ENCODE results near the gene SPTBN5. TPM values are rescaled to one million over a fixed set of nuclear protein-coding genes. Genes with fewer than 3 reads are reported as not detected.
A peak's percentile ranks its signal among the peaks of the same experiment; 100 is the strongest.
"Not testable (repeated sequence)": the region's sequence is repeated elsewhere in the genome, so short reads cannot be mapped to it uniquely, and the experiment has no call there.

Gene SPTBN5
- total RNA-seq, 1 experiment from 2014 or later = 1.1 TPM

DNA sequence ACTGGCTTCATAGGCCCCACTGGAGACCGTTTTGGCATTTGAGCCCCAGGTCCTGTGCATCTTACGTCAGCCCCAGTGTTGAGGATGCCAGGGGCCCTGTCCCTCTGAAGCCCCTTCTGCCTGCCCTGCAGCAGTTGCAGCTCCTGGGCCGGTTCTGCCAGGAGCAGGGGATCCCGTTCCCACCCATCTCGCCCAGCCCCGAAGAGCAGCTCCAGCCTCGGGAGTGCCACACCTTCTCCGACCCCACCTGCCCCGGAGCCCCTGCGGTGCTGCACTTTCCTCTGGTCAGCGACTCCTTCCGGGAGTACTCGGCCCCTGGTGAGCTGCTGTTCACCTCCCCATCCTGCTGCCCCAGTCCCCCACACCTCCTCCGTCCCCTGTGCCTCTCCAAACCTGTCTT lies 46.6 kb downstream of the SPTBN5 start:
- DNase-seq (ENCODE audit: low read depth) = no peak

- no peak for DNase-seq (ENCODE audit: low read depth)
These were observed 49.0 kb downstream of the SPTBN5 start for GRCh38 chr15:41844814-41845213.

- no peak for DNase-seq (ENCODE audit: low read depth)
These were observed 50.3 kb downstream of the SPTBN5 start for GRCh38 chr15:41843571-41843970.

- no peak for DNase-seq (ENCODE audit: low read depth)
These were observed 51.6 kb downstream of the SPTBN5 start for GRCh38 chr15:41842229-41842628.

GRCh38 chr15:41841131-41841530 lies 52.7 kb downstream of the SPTBN5 start:
- no peak for DNase-seq (ENCODE audit: low read depth)

DNA sequence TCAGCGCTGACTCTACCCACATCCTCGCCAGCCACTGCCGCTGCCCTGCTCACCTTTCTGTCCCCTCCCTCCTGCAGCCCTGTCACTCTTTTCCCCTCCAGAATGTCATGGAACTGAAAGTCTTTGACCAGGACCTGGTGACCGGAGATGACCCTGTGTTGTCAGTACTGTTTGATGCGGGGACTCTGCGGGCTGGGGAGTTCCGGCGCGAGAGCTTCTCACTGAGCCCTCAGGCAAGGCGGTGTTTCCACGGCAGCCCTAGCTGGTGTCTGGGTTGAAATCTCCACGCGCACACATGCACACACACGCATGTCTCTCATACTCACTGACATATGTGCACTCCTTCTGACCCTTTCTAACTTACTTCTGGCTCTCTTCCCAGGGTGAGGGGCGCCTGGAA lies 53.2 kb downstream of the SPTBN5 start:
- DNase-seq (ENCODE audit: low read depth) = no peak

DNA sequence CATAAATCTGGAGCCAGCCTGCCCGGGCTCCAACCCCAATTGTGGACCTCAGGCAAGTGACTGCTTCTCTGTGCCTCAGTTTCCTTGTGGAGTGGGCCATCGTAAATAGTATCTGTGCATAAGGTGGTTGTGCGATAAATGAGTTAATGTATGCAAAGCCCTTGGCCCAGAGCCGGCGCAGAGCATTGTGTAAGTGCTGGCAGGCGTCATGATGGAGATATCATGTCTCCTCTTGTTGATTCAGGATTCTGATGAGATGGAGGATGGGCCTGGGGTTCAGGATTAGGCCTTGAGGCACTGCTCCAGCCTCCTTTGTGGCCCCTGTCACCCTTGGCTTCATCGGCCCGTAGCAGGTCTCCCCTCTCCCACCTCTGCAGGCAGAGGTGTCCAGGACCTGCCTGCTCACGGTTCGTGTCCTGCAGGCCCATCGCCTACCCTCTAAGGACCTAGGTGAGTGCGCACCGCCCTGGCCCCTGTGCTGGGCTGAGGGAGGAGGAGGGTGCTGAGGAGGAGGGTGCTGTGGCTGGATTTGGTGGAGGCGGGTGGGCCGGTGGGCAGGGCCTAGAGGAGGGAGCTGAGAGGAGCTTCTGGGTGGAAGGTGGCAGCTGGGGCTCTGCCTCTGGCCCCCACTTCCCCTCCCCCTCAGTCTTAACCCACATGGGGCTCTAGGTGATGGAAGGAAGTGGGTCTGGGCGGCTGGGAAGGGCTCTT lies 53.9 kb downstream of the SPTBN5 start:
- DNase-seq (ENCODE audit: low read depth) = no peak

- no peak for DNase-seq (ENCODE audit: low read depth)
These were observed 55.4 kb downstream of the SPTBN5 start, which contains the start of gene PLA2G4B for GRCh38 chr15:41838400-41838897. PLA2G4B (plus strand) TSS chr15:41838847; CDS start chr15:41838914, 67 bp downstream.

GRCh38 chr15:41836713-41837454 lies 57.0 kb downstream of the SPTBN5 start:
- no peak for DNase-seq (ENCODE audit: low read depth)

- no peak for DNase-seq (ENCODE audit: low read depth)
These were observed 57.8 kb downstream of the SPTBN5 start for GRCh38 chr15:41836073-41836472.

DNA sequence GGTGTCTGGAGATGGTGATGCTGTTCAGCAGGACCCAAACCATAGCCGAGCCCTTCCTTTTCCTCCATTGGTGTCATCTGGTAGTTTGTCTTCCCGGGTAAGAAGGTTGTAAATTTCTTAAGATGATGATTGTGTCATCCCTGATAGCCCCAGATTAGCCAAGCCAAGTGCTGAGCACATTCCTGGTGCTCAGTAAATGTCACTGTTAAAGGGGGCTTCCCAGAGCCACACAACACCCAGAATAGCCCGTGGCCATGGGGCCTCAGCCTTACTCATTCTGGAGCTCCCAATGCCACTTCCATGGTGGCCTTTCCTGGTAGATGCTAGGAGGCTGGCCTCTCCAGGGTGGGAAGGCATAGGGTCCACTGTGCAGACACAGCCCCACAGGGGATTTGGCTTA lies 59.8 kb downstream of the SPTBN5 start:
- DNase-seq (ENCODE audit: low read depth) = no peak

DNA sequence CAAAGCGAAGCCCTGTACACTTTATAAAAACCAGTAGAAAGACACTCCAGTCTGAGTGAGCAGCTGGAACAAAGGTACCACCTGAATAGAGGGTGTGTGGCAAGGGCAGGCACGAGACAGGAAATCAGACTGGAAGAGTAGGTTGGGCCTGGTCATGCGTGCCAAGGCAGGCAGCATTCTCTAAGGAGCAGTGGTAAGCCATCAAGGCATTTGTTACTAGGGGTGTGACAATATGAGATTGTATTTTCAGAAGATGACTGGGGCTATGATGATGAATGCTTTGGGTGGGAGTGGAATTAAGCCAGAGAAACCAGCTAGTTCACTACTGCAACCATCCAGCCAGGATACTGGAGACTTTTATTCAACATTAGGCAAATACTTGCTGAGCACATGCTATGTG lies 61.0 kb downstream of the SPTBN5 start:
- DNase-seq (ENCODE audit: low read depth) = no peak

DNA sequence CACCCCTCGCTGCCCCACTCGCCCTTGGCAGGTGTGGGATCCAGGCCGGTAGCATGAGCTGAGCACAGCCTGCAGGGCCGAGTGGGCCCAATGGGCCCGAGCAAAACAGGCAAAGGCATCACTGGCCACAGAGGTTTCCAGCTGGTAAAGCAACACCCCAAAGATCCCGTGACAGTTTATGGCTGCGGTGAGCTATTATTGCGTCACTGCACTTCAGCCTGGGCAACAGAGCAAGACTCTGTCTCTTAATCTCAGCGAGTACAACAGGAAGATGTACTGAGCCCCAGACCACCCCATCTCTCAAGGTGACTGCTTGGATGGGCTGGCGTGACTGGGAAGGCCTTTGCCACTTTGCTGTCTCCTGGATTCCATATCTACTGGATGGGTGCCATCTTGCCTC lies 61.6 kb downstream of the SPTBN5 start:
- no peak for DNase-seq (ENCODE audit: low read depth)

GRCh38 chr15:41831291-41831690 lies 62.6 kb downstream of the SPTBN5 start:
- not testable (repeated sequence) for DNase-seq (ENCODE audit: low read depth)

DNA sequence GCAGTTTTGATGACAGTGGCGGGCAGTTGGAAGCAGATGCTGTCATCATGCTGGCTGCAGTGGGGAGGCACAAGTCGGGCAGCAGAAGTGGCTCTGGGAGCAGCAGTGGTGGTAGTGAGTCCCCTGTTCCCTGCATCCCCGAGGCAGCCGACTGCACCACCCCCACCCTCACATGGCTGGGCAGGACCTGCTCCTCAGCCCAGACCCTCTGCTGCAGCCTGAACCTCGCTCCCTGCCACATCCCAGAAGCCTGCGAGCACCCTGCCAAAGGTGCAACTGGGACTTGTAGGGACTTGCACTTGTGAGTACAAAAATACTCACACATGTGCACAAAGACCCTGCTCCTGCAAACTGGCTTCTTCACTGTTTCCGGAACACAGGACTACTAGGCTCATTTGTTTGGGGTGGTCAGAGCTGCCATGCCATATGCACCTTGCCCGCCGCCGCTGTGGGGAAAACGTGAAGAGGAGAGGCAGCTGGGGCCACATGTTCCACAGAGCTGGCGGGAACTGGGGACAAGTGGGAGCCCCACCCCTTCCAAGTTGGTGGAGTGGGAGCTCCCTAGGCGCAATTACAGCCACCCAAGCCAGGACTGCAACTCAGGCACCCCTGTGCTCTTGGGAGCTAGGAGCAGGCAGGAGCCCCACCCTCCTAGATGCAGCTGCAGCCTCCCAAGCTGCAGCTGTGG lies 63.8 kb downstream of the SPTBN5 start:
- no peak for DNase-seq (ENCODE audit: low read depth)

DNA sequence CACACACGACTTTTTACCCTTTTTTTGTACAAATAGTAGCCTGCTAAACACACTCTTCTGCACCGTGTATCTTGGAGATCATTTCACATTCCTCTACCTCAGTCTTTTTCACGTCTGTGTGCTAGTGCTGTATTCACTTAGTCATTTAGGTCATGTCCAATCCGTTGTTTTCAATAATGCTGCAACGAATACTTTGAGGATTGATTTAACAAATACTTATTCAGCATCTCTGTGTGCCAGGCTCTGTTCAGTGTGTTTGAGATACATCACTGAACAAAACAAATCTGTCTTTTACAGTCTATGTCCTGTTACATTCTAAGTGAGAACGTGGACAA lies 65.1 kb downstream of the SPTBN5 start:
- no peak for DNase-seq (ENCODE audit: low read depth)

DNA sequence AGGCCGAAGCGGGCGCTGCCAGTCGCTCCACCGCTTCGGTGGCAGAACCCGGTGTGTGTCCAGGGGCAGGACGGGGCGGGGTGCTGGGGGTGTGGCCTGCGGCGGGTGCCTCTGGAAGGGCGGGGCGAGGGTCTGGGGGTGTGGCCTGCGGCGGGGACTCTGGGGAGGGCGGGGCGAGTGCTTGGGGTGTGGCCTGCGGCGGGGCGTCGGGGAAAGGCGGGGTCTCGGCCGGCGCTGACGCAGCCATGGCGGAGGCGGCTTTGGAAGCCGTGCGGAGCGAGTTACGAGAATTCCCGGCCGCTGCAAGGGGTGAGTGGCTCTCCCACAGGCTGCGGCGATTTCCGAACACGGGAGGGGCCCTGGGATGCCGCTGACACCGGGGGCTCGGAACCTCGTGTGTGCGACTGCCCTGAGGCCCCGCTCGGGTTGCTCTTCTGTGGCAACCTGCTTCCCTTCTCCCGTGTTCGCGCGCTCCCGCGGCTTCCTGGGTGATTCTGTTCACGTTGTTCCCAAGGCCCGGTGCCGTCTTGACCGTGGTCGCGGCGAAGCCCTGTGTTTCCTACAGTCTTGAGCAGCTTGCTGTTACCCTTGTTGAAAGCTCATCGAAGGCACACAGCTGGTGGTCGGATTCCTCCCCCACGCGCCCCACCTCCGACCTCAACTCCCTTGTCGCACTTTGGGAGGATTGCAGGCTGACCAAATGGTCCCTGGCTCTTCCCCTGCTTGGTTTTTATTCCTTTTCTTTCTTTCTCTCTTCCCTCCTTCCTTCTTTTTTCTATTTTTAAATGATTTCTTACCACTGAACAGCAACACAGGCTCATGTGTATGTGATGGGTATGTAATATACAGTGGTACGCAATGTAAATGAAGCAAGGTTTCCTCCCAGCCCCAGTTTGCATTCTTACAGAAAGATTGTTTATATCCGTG lies 65.7 kb downstream of the SPTBN5 start, which contains the start of gene JMJD7:
Gene JMJD7, plus strand, starts transcription at position 213 of the 927 bp plus-strand sequence. Its CDS starts 33 bp downstream, at position 246.
- peak; percentile 93 for DNase-seq (ENCODE audit: low read depth)

GRCh38 chr15:41827290-41827879 lies 66.5 kb downstream of the SPTBN5 start:
- DNase-seq (ENCODE audit: low read depth) = peak; percentile 26

- no peak for DNase-seq (ENCODE audit: low read depth)
These were observed 68.0 kb downstream of the SPTBN5 start for GRCh38 chr15:41825572-41826535.

DNA sequence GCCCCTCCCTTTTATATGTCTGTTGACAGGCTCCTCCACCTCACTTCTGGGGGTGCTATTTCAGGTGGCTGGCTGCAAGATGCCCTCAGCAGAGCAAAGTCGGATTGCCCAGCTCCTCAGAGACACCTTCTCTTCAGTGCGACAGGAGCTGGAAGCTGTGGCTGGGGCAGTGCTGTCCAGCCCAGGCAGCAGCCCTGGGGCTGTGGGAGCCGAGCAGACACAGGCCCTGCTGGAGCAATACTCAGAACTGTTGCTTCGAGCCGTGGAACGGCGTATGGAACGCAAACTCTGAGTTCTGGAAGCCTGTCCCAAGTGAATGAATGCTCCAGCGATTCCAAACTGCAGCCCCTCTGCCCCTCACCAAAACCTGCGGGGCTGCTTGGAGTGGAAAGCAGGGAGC lies 68.7 kb downstream of the SPTBN5 start:
- no peak for DNase-seq (ENCODE audit: low read depth)
